ENCODE data around the gene KRTAP9-9.
"Not testable (repeated sequence)": the region's sequence is repeated elsewhere in the genome, so short reads cannot be mapped to it uniquely, and the experiment has no call there.

The KRTAP9-9 gene

GRCh38 chr17:41256291-41256685 is 1.1 kb downstream of the KRTAP9-9 start:
- DNase-seq (ENCODE audit: low spot score), result no peak
- TF ChIP-seq CTCF (IDR thresholded peaks at IDR 0.05), result no peak
- H3K4me3 ChIP-seq, result no peak overlapping the region
- no peak overlapping the region for H3K27ac ChIP-seq

DNA sequence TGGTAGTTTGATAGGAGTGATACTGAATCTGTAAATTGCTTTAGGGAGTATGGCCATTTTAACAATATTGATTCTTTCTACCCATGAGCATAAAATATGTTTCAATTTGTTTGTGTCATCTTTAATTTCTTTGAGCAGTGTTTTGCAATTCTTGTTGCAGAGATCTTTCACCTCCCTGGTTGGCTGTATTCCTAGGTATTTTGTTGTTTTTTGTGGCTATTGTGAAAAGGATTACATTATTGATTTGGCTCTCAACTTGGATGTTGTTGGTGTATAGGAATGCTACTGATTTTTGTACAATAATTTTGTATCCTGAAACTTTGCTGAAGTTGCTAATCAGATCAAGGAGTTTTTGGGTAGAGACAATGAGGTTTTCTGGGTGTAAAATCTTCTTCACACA is 3.2 kb downstream of the KRTAP9-9 start:
- DNase-seq (ENCODE audit: low spot score), result no peak
- TF ChIP-seq CTCF (IDR thresholded peaks at IDR 0.05), result no peak
- no peak overlapping the region for H3K27ac ChIP-seq
- H3K4me3 ChIP-seq, result no peak overlapping the region

- Histone ChIP-seq H3K27ac (no peak overlapping the region), H3K4me3 (no peak overlapping the region)
- no peak for DNase-seq (ENCODE audit: low spot score)
- TF ChIP-seq CTCF (IDR thresholded peaks at IDR 0.05), result no peak
These were observed 8.0 kb downstream of the KRTAP9-9 start for GRCh38 chr17:41263212-41263611.

GRCh38 chr17:41264599-41264998 is 9.4 kb downstream of the KRTAP9-9 start:
- TF ChIP-seq CTCF (IDR thresholded peaks at IDR 0.05), result no peak
- DNase-seq (ENCODE audit: low spot score), result no peak
- Histone ChIP-seq H3K4me3 (no peak overlapping the region), H3K27ac (no peak overlapping the region)

DNA sequence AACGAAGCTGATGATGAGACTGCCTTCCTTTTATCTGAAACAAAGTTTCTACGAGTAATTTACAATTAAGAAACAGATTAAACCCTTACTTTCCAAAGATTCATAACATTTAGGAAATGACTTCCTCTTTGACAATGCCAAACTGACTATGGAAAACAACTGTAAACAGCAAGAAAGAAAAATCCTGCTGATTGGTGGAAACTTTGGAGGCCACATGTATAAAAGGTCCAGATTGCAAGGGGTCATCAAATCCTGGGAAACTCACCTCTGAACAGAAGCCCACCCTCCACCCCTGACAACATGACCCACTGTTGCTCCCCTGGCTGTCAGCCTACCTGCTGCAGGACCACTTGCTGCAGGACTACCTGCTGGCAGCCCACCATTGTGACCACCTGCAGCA is 9.9 kb downstream of the KRTAP9-9 start, which contains the start of gene KRTAP9-6:
Gene KRTAP9-6 (plus strand): TSS at position 301 of the 400 bp plus-strand sequence. CDS start 0 bp downstream, at position 301.
- no peak for DNase-seq (ENCODE audit: low spot score)
- Histone ChIP-seq H3K4me3 (no peak within 1 kb of the TSS), H3K27ac (no peak within 1 kb of the TSS)
- TF ChIP-seq CTCF (IDR thresholded peaks at IDR 0.05), result no peak

- no peak for DNase-seq (ENCODE audit: low spot score)
- Histone ChIP-seq H3K27ac (no peak overlapping the region), H3K4me3 (no peak overlapping the region)
- no peak for TF ChIP-seq CTCF (IDR thresholded peaks at IDR 0.05)
These were observed 12.5 kb downstream of the KRTAP9-9 start for GRCh38 chr17:41267711-41268110.

DNA sequence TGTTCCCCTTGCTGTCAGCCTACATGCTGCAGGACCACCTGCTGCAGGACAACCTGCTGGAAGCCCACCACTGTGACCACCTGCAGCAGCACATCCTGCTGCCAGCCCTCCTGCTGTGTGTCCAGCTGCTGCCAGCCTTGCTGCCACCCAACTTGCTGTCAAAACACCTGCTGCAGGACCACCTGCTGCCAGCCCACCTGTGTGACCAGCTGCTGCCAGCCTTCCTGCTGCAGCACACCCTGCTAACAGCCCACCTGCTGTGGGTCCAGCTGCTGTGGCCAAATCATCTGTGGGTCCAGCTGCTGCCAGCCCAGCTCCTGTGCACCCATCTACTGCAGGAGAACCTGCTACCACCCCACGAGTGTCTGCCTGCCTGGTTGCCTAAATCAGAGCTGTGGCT is 16.1 kb downstream of the KRTAP9-9 start:
- not testable (repeated sequence) for H3K4me3 ChIP-seq; H3K27ac ChIP-seq; DNase-seq (ENCODE audit: low spot score)

DNA sequence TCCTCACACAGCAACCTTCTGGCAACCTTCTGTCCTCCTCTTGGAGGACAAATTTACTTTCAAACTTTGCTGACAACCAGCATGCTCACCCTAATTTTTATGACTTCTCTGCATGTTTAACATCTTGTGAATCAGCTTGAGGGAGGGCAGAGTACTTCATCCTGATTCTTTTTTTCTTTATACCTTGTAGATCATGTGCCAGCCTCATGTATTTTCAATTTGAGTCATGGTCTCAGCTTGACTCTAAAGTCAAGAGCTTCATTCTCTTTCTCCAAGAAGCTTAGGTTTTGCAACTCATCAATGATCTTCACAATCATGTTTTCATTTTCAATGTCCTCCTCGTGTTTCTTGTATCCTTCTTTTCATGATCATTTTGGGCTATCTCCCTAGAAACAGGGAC is 16.7 kb downstream of the KRTAP9-9 start:
- TF ChIP-seq CTCF (IDR thresholded peaks at IDR 0.05), result no peak
- no peak overlapping the region for H3K27ac ChIP-seq
- DNase-seq (ENCODE audit: low spot score), result no peak

GRCh38 chr17:41275648-41276190 is 20.5 kb downstream of the KRTAP9-9 start, which contains the start of gene KRTAP9-7:
TSS of gene KRTAP9-7 (plus strand) at chr17:41275698. CDS start at chr17:41275698, 0 bp downstream.
- not testable (repeated sequence) for H3K27ac ChIP-seq; DNase-seq (ENCODE audit: low spot score); H3K4me3 ChIP-seq

More for the DNA sequence above, 16.7 kb downstream of the KRTAP9-9 start:
- no peak overlapping the region for H3K4me3 ChIP-seq

Measured in coronary artery (tissue), 2 donors.